Lower leg skin (tissue), 4 donors: ENCODE data around the gene NSUN3. TPM values are rescaled to one million over a fixed set of nuclear protein-coding genes. Genes with fewer than 3 reads are reported as not detected.

Source experiments
- DNase-seq, 2 donors: peaks; one replicate each; pipeline ENCODE4 v3.0.0-alpha.2; 2019; ENCODE audit warnings: low spot score in 2 of 2
- H3K4me3 ChIP-seq: fragments of 200-600 bp; sonication (generic); 2 replicates; pipeline ENCODE4 v1.5.1; 2017; ENCODE audit warnings: mild to moderate bottlenecking, low read depth; ENCODE audit not compliant: poor library complexity, severe bottlenecking
- CTCF ChIP-seq, 3 donors: fragments of 450-650 bp; IDR thresholded peaks; one replicate each; pipeline ENCODE4 v1.5.1; 2016; ENCODE audit warnings: antibody characterized with exemption in 3 of 3, mild to moderate bottlenecking in 3 of 3, moderate library complexity in 2 of 3
- POLR2A ChIP-seq, 2 donors: fragments of 450-650 bp; IDR thresholded peaks; one replicate each; pipeline ENCODE4 v1.6.1; 2016 to 2017; ENCODE audit warnings: antibody characterized with exemption in 2 of 2, mild to moderate bottlenecking in 1 of 2, moderate library complexity in 1 of 2
- WGBS, 2 donors: methylation state at CpG; one replicate each; pipeline ENCODE4 v1.1.5; 2018; 5-methylcytosine and 5-hydroxymethylcytosine counted together
- intact Hi-C: fragments of 100-400 bp; cut with DNase I; formaldehyde crosslinking; loops from one replicate; pipeline ENCODE4 v1.15.0; 2023; ENCODE audit warnings: low total_unique reads
- total RNA-seq, 4 donors: library from RNA; depleted of rRNA; stranded (reverse); fragments of >200 nt; gene quantifications; one replicate each; pipeline ENCODE4 v1.1.0, GENCODE V29; 2016

The NSUN3 gene
- total RNA-seq, 4 donors from 2014 or later, result 5.1 to 14.1 (median 8.6) TPM

GRCh38 chr3:94117729-94118128 is 54.9 kb downstream of the NSUN3 start:
- intact Hi-C loops, result no loop called here

GRCh38 chr3:94118390-94118789 is 55.5 kb downstream of the NSUN3 start:
- WGBS, 2 donors, result 75 to 82% methylated on average over 2 of the region's 2 CpGs
- TF ChIP-seq CTCF (IDR thresholded peaks at IDR 0.05) (no peak), POLR2A (IDR thresholded peaks at IDR 0.05) (no peak)
- intact Hi-C loops, result no loop called here
- DNase-seq, result no peak
- no peak overlapping the region for H3K4me3 ChIP-seq

More at GRCh38 chr3:94117729-94118128, 54.9 kb downstream of the NSUN3 start:
- no peak for DNase-seq
- TF ChIP-seq POLR2A (IDR thresholded peaks at IDR 0.05), result no peak
- WGBS, 2 donors, result 89% methylated on average over 2 of the region's 2 CpGs
- no peak overlapping the region for H3K4me3 ChIP-seq

GRCh38 chr3:94121161-94121560 is 58.3 kb downstream of the NSUN3 start:
- H3K4me3 ChIP-seq, result no peak overlapping the region
- no peak for DNase-seq
- intact Hi-C loops, result no loop called here
- TF ChIP-seq CTCF (IDR thresholded peaks at IDR 0.05), result no peak
- no peak for TF ChIP-seq POLR2A (IDR thresholded peaks at IDR 0.05)
- 91 to 93% methylated on average over 2 of the region's 2 CpGs for WGBS, 2 donors

GRCh38 chr3:94127115-94127514 is 64.3 kb downstream of the NSUN3 start:
- DNase-seq, result no peak
- no peak overlapping the region for H3K4me3 ChIP-seq
- intact Hi-C loops, result no loop called here
- WGBS, 2 donors, result 28 to 37% methylated on average over 2 of the region's 2 CpGs
- TF ChIP-seq POLR2A (IDR thresholded peaks at IDR 0.05) (no peak), CTCF (IDR thresholded peaks at IDR 0.05) (no peak)

- intact Hi-C loops, result no loop called here
- no peak for TF ChIP-seq POLR2A (IDR thresholded peaks at IDR 0.05)
- no peak for TF ChIP-seq CTCF (IDR thresholded peaks at IDR 0.05)
- no peak overlapping the region for H3K4me3 ChIP-seq
- WGBS, 2 donors, result 78 to 87% methylated on average over 2 of the region's 2 CpGs
- no peak for DNase-seq
Measured at GRCh38 chr3:94130690-94131089, 67.8 kb downstream of the NSUN3 start.

GRCh38 chr3:94132777-94133176 is 69.9 kb downstream of the NSUN3 start:
- intact Hi-C loops, result no loop called here
- H3K4me3 ChIP-seq, result no peak overlapping the region
- no peak for DNase-seq
- 10 to 14% methylated on average over 1 of the region's 1 CpG for WGBS, 2 donors
- no peak for TF ChIP-seq POLR2A (IDR thresholded peaks at IDR 0.05)
- no peak for TF ChIP-seq CTCF (IDR thresholded peaks at IDR 0.05)
